Thymus (tissue), 11 donors: ENCODE measurements around the gene EFCAB5. TPM values are rescaled to one million over a fixed set of nuclear protein-coding genes. Genes with fewer than 3 reads are reported as not detected.
"Not testable (repeated sequence)": the region's sequence is repeated elsewhere in the genome, so short reads cannot be mapped to it uniquely, and the experiment has no call there.

Experiments
- DNase-seq, 9 donors: peaks; one replicate each; pipeline ENCODE4 v3.0.0-alpha.2; 2013; ENCODE audit warnings: low spot score in 9 of 9, low read depth in 6 of 9, missing footprints in 1 of 9
- H3K27ac ChIP-seq, 2 donors: one replicate each; pipeline ENCODE4 v1.5.1; 2013; ENCODE audit warnings: control low read depth in 1 of 2, low read depth in 1 of 2, low read length in 1 of 2, mild to moderate bottlenecking in 1 of 2, moderate library complexity in 1 of 2
- H3K27me3 ChIP-seq, 2 donors: one replicate each; pipeline ENCODE4 v1.5.1; 2013; ENCODE audit warnings: low read length in 1 of 2; ENCODE audit not compliant: control insufficient read depth in 2 of 2, insufficient read depth in 1 of 2
- H3K36me3 ChIP-seq, 2 donors: one replicate each; pipeline ENCODE4 v1.5.1; 2013; ENCODE audit warnings: low read length in 1 of 2, mild to moderate bottlenecking in 1 of 2, moderate library complexity in 1 of 2; ENCODE audit not compliant: control insufficient read depth in 2 of 2, insufficient read depth in 2 of 2
- H3K4me1 ChIP-seq, 2 donors: one replicate each; pipeline ENCODE4 v1.5.1; 2013; ENCODE audit warnings: low read length in 2 of 2; ENCODE audit not compliant: control insufficient read depth in 2 of 2, insufficient read depth in 2 of 2
- H3K4me3 ChIP-seq, 2 donors: one replicate each; pipeline ENCODE4 v1.5.1; 2013; ENCODE audit warnings: low read length in 2 of 2, control low read depth in 1 of 2, mild to moderate bottlenecking in 1 of 2
- H3K9me3 ChIP-seq, 2 donors: one replicate each; pipeline ENCODE4 v1.5.1; 2013; ENCODE audit warnings: low read length in 1 of 2, mild to moderate bottlenecking in 1 of 2; ENCODE audit not compliant: control insufficient read depth in 2 of 2, insufficient read depth in 1 of 2
- WGBS: extraction: QIAGEN DNeasy Blood & Tissue Kit; methylation state at CpG from one replicate; pipeline ENCODE4 v1.1.7; 2013; 5-methylcytosine and 5-hydroxymethylcytosine counted together
- polyA plus RNA-seq: library from polyadenylated mRNA; stranded (reverse); fragments of 200-250 nt; gene quantifications from one replicate; pipeline ENCODE4 v1.2.3, GENCODE V29; 2013
- total RNA-seq: library from RNA; stranded (reverse); fragments of 120-200 nt; gene quantifications from one replicate; pipeline ENCODE4 v1.2.4, GENCODE V29; 2013
- donor health status: healthy.

Gene EFCAB5
- total and polyA plus RNA-seq, 2 donors, result 0.57 to 1.5 TPM

- Histone ChIP-seq H3K36me3 (peaks cover 0 to 3% of the 10 kb centered on the region in 2 donors), H3K27me3 (no peaks in the 10 kb centered on the region), H3K9me3 (no peaks in the 10 kb centered on the region), H3K4me3 (peak overlapping the region; percentile 80 to 100), H3K4me1 (peaks cover 11 to 18% of the 10 kb centered on the region in 2 donors), H3K27ac (peak overlapping the region; percentile 39 to 94)
- WGBS, result 0% methylated on average over 3 of the region's 3 CpGs
- DNase-seq, result peak; percentile 58 to 93 (median 82)
Observed at GRCh38 chr17:29931231-29931932, 10.1 kb upstream of the EFCAB5 start.

- Histone ChIP-seq H3K9me3 (no peaks in the 10 kb centered on the region), H3K4me1 (peaks cover 4 to 11% of the 10 kb centered on the region in 2 donors), H3K4me3 (no peak overlapping the region), H3K27me3 (no peaks in the 10 kb centered on the region), H3K27ac (no peak overlapping the region), H3K36me3 (no peaks in the 10 kb centered on the region)
- 63% methylated on average over 2 of the region's 2 CpGs for WGBS
- no peak for DNase-seq
Observed at GRCh38 chr17:29933379-29933778, 8.1 kb upstream of the EFCAB5 start.

- not testable (repeated sequence) for H3K36me3 ChIP-seq, H3K27ac ChIP-seq, H3K4me3 ChIP-seq, H3K27me3 ChIP-seq, DNase-seq, H3K9me3 ChIP-seq
- H3K4me1 ChIP-seq, result peaks cover 6 to 10% of the 10 kb centered on the region in 2 donors
- 91% methylated on average over 3 of the region's 3 CpGs for WGBS
Observed at GRCh38 chr17:29935909-29936308, 5.5 kb upstream of the EFCAB5 start.

GRCh38 chr17:29936724-29937123 lies 4.7 kb upstream of the EFCAB5 start:
- Histone ChIP-seq H3K36me3 (no peaks in the 10 kb centered on the region), H3K4me1 (peaks cover 2 to 7% of the 10 kb centered on the region in 2 donors), H3K27me3 (no peaks in the 10 kb centered on the region), H3K27ac (no peak overlapping the region), H3K9me3 (no peaks in the 10 kb centered on the region), H3K4me3 (no peak overlapping the region)
- 94% methylated on average over 2 of the region's 2 CpGs for WGBS
- DNase-seq, result no peak

GRCh38 chr17:29945281-29945680 lies 3.8 kb downstream of the EFCAB5 start:
- Histone ChIP-seq H3K9me3 (no peaks in the 10 kb centered on the region), H3K27me3 (no peaks in the 10 kb centered on the region)

GRCh38 chr17:29948448-29949215 lies 7.2 kb downstream of the EFCAB5 start:
- 55% methylated on average over 3 of the region's 3 CpGs for WGBS
- Histone ChIP-seq H3K27ac (no peak overlapping the region), H3K36me3 (no peaks in the 10 kb centered on the region), H3K9me3 (no peaks in the 10 kb centered on the region), H3K27me3 (no peaks in the 10 kb centered on the region), H3K4me3 (no peak overlapping the region), H3K4me1 (no peaks in the 10 kb centered on the region)
- DNase-seq, result no peak

More at GRCh38 chr17:29945281-29945680, 3.8 kb downstream of the EFCAB5 start:
- no peaks in the 10 kb centered on the region for H3K4me1 ChIP-seq
- DNase-seq, result no peak
- H3K27ac ChIP-seq, result no peak overlapping the region
- H3K4me3 ChIP-seq, result no peak overlapping the region
- WGBS, result 97% methylated on average over 2 of the region's 2 CpGs
- H3K36me3 ChIP-seq, result no peaks in the 10 kb centered on the region

GRCh38 chr17:29949696-29950095 lies 8.3 kb downstream of the EFCAB5 start:
- no peaks in the 10 kb centered on the region for H3K27me3 ChIP-seq
- H3K9me3 ChIP-seq, result peaks cover 4 to 7% of the 10 kb centered on the region in 2 donors
- no peak overlapping the region for H3K4me3 ChIP-seq
- H3K27ac ChIP-seq, result no peak overlapping the region
- no peaks in the 10 kb centered on the region for H3K36me3 ChIP-seq
- no peaks in the 10 kb centered on the region for H3K4me1 ChIP-seq
- DNase-seq, result no peak

- Histone ChIP-seq H3K4me1 (no peaks in the 10 kb centered on the region), H3K27ac (no peak overlapping the region), H3K36me3 (no peaks in the 10 kb centered on the region), H3K27me3 (no peaks in the 10 kb centered on the region), H3K4me3 (no peak overlapping the region), H3K9me3 (peaks cover 4 to 11% of the 10 kb centered on the region in 2 donors)
- DNase-seq, result no peak
- WGBS, result 96% methylated on average over 4 of the region's 4 CpGs
Observed at GRCh38 chr17:29954405-29954804, 13.0 kb downstream of the EFCAB5 start.

- Histone ChIP-seq H3K9me3 (peaks cover 4 to 11% of the 10 kb centered on the region in 2 donors), H3K4me1 (no peaks in the 10 kb centered on the region)
- DNase-seq, result no peak
Observed at GRCh38 chr17:29956225-29956624, 14.8 kb downstream of the EFCAB5 start.

More at GRCh38 chr17:29956225-29956624, 14.8 kb downstream of the EFCAB5 start:
- Histone ChIP-seq H3K27me3 (no peaks in the 10 kb centered on the region), H3K4me3 (no peak overlapping the region), H3K27ac (no peak overlapping the region), H3K36me3 (no peaks in the 10 kb centered on the region)
